Brain microvascular endothelial cell (primary cell): ENCODE results near the gene MAP2K1.

Experiments
- DNase-seq: peaks from one replicate; pipeline ENCODE4 v3.0.0-alpha.2; 2020
- H3K27ac ChIP-seq: fragments of 250-450 bp; sonication (Bioruptor Pico); 2 replicates; pipeline ENCODE4 v1.5.1; 2020; ENCODE audit warnings: mild to moderate bottlenecking, moderate library complexity
- H3K27me3 ChIP-seq: fragments of 250-450 bp; sonication (Bioruptor Pico); replicated peaks from 2 replicates; pipeline ENCODE4 v1.5.1; 2020; ENCODE audit warnings: mild to moderate bottlenecking
- H3K36me3 ChIP-seq: fragments of 250-450 bp; sonication (Bioruptor Pico); replicated peaks from 2 replicates; pipeline ENCODE4 v1.5.1; 2020; ENCODE audit warnings: mild to moderate bottlenecking
- H3K4me3 ChIP-seq: 2 replicates; pipeline ENCODE4 v1.5.1; 2011; ENCODE audit warnings: low read depth, mild to moderate bottlenecking, control low read depth, low read length, moderate library complexity
- in situ Hi-C: cut with HindIII; loops from 2 replicates; pipeline ENCODE4 v1.10.0; 2017; ENCODE audit warnings: low sequenced_read_pairs, low pct_ligation_motif_present
- TF ChIP-seq, protein P1 (sequence below): IDR thresholded peaks from 2 replicates; pipeline ENCODE4 v1.5.1; 2011; ENCODE audit warnings: low read depth, mild to moderate bottlenecking, moderate library complexity, low read length, control low read depth, inconsistent platforms; ENCODE audit errors: missing control alignments

MAP2K1 gene

DNA sequence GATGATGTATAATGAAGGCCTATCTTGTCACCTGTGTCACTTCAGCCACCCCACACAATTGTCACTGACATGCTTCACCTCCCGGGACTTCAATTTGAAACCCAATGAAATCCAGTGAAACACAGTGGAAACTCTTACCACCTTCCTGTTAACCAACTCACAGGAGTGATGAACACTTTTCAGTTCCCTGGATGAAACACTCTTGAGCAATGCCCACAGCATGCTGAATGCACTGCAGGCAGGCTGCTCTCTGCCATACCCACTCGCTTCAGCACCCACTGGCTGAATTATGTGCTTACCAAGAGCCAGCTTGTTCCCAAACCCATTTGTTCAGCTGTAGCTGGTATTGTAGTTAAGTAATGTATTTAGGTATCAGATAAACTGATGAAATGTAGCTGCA lies 47.0 kb downstream of the MAP2K1 start:
- in situ Hi-C loops: no loop called here
- TF ChIP-seq, protein P1, sequence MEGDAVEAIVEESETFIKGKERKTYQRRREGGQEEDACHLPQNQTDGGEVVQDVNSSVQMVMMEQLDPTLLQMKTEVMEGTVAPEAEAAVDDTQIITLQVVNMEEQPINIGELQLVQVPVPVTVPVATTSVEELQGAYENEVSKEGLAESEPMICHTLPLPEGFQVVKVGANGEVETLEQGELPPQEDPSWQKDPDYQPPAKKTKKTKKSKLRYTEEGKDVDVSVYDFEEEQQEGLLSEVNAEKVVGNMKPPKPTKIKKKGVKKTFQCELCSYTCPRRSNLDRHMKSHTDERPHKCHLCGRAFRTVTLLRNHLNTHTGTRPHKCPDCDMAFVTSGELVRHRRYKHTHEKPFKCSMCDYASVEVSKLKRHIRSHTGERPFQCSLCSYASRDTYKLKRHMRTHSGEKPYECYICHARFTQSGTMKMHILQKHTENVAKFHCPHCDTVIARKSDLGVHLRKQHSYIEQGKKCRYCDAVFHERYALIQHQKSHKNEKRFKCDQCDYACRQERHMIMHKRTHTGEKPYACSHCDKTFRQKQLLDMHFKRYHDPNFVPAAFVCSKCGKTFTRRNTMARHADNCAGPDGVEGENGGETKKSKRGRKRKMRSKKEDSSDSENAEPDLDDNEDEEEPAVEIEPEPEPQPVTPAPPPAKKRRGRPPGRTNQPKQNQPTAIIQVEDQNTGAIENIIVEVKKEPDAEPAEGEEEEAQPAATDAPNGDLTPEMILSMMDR: no peak
- H3K4me3 ChIP-seq: no peak overlapping the region
- no peaks in the 10 kb centered on the region for H3K27me3 ChIP-seq
- H3K27ac ChIP-seq: no peak overlapping the region
- peaks cover 12% of the 10 kb centered on the region for H3K36me3 ChIP-seq
- no peak for DNase-seq

DNA sequence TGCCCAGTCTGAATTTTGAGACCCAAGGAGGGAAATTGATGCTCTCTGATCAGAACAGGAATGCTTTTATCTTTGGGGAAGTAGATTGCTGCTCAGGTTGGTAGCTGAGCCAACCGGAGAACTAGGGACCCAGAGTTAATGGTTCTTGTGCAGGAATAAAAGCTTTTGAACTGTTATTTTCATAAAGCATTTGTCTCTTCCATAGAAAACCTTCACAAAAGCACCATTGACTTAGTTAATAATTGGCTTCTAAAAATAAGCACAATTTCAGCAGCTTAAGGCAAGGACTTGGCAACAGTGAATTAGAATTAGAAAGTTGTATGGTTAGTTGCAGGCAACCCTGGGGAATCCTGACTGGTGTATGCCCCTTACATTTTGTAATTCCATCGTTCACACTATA lies 53.8 kb downstream of the MAP2K1 start:
- no peaks in the 10 kb centered on the region for H3K27me3 ChIP-seq
- H3K27ac ChIP-seq: no peak overlapping the region
- H3K4me3 ChIP-seq: no peak overlapping the region
- TF ChIP-seq, protein P1: no peak
- peaks cover 33% of the 10 kb centered on the region for H3K36me3 ChIP-seq
- in situ Hi-C loops: no loop called here
- no peak for DNase-seq

DNA sequence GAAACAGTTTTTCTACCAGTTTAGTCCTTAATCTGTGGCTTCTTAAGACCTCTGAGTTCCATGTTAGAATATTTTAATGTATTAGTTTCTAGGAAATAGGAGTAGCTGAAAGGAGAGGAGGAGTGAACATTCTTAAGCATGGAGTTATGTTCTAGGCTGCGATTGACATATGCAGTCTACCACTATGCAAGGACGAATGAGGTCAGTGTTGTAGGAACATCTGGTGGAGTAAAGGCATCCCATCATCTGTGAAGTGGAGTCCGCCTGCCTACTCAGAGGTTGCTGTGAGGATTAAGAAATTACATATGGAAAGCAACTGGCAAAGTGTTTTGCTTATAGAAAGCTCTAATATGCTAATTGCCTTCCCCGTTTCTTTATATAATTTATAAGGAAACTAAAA lies 65.7 kb downstream of the MAP2K1 start:
- DNase-seq: no peak
- H3K4me3 ChIP-seq: no peak overlapping the region
- H3K27me3 ChIP-seq: no peaks in the 10 kb centered on the region
- in situ Hi-C loops: no loop called here
- TF ChIP-seq, protein P1: no peak
- H3K27ac ChIP-seq: no peak overlapping the region
- peaks cover 13% of the 10 kb centered on the region for H3K36me3 ChIP-seq

DNA sequence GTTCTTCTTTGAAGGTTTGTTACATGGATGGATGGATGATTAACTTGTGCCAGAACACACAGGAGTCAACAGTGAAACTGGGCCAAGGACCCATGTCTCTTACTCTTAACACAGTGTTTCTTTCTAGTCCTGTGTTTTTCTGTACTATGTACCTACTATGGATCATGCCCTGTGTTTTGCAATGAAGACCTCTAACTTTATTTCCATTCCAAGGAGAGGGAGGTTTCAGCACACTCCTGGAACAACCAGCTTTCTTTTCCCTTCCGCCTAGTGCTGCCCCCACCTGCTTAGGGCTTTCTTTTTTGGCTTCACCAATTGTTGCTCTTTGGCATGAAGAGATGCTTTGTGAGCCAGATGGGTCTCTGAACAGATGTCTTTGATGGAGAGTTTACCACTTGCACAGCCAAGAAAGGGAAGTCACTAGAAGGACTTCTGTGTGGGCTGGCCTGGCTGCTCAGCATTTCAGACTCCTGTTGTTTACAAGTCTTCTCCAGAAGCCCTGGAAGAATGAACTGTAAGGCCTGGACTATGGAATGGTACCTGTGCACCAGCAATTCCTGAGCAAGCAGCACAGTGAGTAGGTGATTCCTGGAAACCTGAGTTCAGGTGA lies 66.4 kb downstream of the MAP2K1 start:
- in situ Hi-C loops: no loop called here

DNA sequence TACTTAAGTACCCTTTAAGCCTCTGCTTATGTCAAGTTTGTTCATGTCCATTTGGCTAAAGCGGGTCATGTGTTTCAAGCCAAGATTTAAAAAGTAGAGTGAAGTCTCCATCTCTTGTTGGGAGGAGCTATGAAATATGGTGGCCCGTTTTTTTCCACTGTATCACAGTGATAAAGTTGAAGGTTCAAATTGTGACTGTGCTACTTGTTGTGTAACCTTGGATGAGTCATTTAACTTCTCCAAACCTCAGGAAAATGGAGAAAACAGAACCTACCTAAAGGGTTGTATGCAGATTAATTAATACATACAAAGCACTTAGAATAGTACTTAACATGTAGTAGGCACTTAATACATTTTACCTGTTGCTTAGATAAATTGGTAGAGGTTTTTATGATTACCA lies 67.4 kb downstream of the MAP2K1 start:
- TF ChIP-seq, protein P1: no peak
- in situ Hi-C loops: no loop called here
- DNase-seq: no peak
- Histone ChIP-seq H3K27ac (no peak overlapping the region), H3K27me3 (no peaks in the 10 kb centered on the region), H3K4me3 (no peak overlapping the region), H3K36me3 (peaks cover 11% of the 10 kb centered on the region)

More for the DNA sequence above, 66.4 kb downstream of the MAP2K1 start:
- H3K36me3 ChIP-seq: peaks cover 13% of the 10 kb centered on the region
- TF ChIP-seq, protein P1: no peak
- no peaks in the 10 kb centered on the region for H3K27me3 ChIP-seq
- H3K27ac ChIP-seq: no peak overlapping the region
- no peak for DNase-seq
- H3K4me3 ChIP-seq: no peak overlapping the region

DNA sequence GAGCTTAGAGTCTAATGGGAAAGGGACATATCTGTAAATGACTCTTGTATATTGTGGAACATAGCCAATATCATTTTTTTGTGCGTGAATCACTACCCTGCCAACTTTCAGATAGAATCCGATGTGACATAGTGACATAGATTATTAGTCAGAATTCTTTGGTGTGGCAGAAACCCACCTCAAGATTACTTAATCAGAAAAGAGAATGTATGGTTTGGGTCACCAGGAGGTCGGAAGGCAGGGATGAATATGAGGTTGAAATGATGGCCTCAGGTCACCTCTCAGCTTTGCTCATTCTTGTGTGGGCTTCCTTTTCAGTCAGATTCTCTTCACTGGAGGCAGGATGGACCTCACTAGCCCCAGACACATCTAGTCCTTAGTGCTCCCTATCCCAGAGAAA lies 69.5 kb downstream of the MAP2K1 start:
- in situ Hi-C loops: no loop called here
- no peak overlapping the region for H3K4me3 ChIP-seq
- peak; percentile 21 for DNase-seq
- TF ChIP-seq, protein P1: no peak
- H3K36me3 ChIP-seq: peaks cover 5% of the 10 kb centered on the region
- no peaks in the 10 kb centered on the region for H3K27me3 ChIP-seq
- H3K27ac ChIP-seq: no peak overlapping the region
